HCT116 (cell line): ENCODE data around the gene CFL1.

ENCODE experiments used
- CTCF ChIP-seq, 3 experiments: fragments of 200-600 bp in 1 of 3; sonication (generic) in 1 of 3; IDR thresholded peaks in 2 of 3; conservative IDR thresholded peaks in 1 of 3; 2 replicates each; pipeline ENCODE4 v1.5.1; 2012 to 2017; ENCODE audit warnings: low read depth in 2 of 3, low read length in 2 of 3, antibody characterized with exemption in 1 of 3, borderline replicate concordance in 1 of 3, control low read depth in 1 of 3, mild to moderate bottlenecking in 1 of 3, mixed read lengths in 1 of 3, mixed run types in 1 of 3, moderate library complexity in 1 of 3; ENCODE audit not compliant: insufficient read depth in 1 of 3
- POLR2AphosphoS5 ChIP-seq: IDR thresholded peaks from 2 replicates; pipeline ENCODE4 v1.6.1; 2011; ENCODE audit warnings: mild to moderate bottlenecking, low read depth, low read length, moderate library complexity
- SIN3A ChIP-seq: IDR thresholded peaks from 2 replicates; pipeline ENCODE4 v1.6.1; 2012; ENCODE audit warnings: low read depth
- ZFX ChIP-seq: fragments of 450-650 bp; IDR thresholded peaks from 2 replicates; pipeline ENCODE4 v1.6.1; 2017
- TF ChIP-seq, protein P1 (sequence below): IDR thresholded peaks from 2 replicates; pipeline ENCODE4 v1.6.1; 2012

DNA sequence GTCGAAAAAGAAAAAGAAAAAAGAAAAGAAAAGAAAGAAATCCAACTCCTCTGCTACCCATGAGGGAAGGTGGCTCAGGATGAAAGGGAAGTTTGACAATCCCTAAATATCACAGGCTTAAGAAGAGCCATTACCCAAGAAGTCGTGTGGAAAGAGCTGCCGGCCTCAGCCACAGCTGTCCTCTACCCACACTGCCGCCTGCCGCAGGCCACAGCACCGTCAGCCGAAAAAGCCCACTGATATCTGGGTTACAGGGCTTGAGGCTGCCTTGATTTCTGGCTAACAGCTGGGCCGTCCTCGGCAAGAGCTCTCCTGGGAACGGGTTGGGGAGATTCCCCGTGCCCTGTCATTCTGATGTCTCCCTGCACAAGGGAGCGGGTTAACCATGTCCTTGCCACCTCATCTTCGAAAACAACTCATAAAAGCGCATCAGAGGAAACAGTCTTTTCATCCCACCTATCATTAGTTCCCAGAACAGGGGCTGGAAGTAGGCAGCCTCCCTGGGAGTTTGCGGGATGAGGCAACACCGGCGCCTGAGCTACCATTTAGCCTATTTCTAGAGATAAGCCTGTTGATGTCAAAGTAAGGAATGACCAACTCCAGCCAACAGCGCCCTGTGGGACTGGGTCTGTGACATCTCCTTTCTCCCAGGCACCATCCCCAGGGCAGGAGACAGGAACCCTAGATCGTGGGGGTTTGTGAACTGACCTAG, 46.1 kb downstream of the CFL1 start:
- TF ChIP-seq POLR2AphosphoS5 (no peak), CTCF (IDR thresholded peaks at IDR 0.05 in 2 of 3, conservative IDR thresholded peaks at IDR 0.05 in 1 of 3; ENCODE audit: borderline replicate concordance in 1 of 3, insufficient read depth in 1 of 3, low read depth in 2 of 3, low read length in 2 of 3) (no peak), ZFX (no peak), SIN3A (no peak)
- TF ChIP-seq, protein P1, sequence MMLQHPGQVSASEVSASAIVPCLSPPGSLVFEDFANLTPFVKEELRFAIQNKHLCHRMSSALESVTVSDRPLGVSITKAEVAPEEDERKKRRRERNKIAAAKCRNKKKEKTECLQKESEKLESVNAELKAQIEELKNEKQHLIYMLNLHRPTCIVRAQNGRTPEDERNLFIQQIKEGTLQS = no peak
